Measurements from ENCODE around the gene PRR12.
A peak's percentile ranks its signal among the peaks of the same experiment; 100 is the strongest.

The PRR12 gene

GRCh38 chr19:49564616-49565045 is 26.4 kb upstream of the PRR12 start:
- H3K27ac ChIP-seq (ENCODE audit: poor library complexity, severe bottlenecking): no peak overlapping the region
- TF ChIP-seq CTCF (IDR thresholded peaks at IDR 0.05; ENCODE audit: poor library complexity, severe bottlenecking): no peak
- H3K36me3 ChIP-seq (ENCODE audit: low read depth): peaks cover 4% of the 10 kb centered on the region; the same call in 1 of the 2 replicates
- peaks cover 3% of the 10 kb centered on the region for H3K4me1 ChIP-seq (ENCODE audit: insufficient read depth, poor library complexity, severe bottlenecking)
- H3K27me3 ChIP-seq (ENCODE audit: insufficient read depth, poor library complexity, severe bottlenecking): no peaks in the 10 kb centered on the region
- H3K9me3 ChIP-seq (ENCODE audit: severe bottlenecking): no peaks in the 10 kb centered on the region
- H3K4me3 ChIP-seq (ENCODE audit: severe bottlenecking): no peak overlapping the region
- no peak for ATAC-seq (ENCODE audit: low read depth)
- no peak for DNase-seq (ENCODE audit: low spot score)

DNA sequence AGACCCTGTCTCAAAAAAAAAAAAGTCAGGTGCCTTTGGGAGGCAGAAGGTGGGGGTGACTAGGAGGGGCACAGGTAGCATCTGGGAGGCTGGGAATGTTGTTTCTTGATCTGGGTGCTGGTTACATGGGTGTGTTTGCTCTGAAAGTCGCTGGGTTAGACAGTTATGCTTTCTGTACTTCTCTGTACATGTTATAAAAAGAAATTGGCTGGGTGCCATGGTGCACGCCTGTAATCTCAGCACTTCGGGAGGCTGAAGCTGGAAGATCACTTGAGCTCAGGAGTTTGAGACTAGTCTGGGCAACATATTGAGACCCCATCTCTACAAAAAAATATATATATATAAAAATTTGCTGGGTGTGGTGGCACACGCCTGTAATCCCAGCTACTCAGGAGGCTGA is 25.7 kb upstream of the PRR12 start:
- no peak overlapping the region for H3K4me3 ChIP-seq (ENCODE audit: severe bottlenecking)
- H3K27ac ChIP-seq (ENCODE audit: poor library complexity, severe bottlenecking): no peak overlapping the region
- peaks cover 4% of the 10 kb centered on the region; the same call in 1 of the 2 replicates for H3K36me3 ChIP-seq (ENCODE audit: low read depth)
- DNase-seq (ENCODE audit: low spot score): no peak
- H3K4me1 ChIP-seq (ENCODE audit: insufficient read depth, poor library complexity, severe bottlenecking): peaks cover 3% of the 10 kb centered on the region
- no peaks in the 10 kb centered on the region for H3K27me3 ChIP-seq (ENCODE audit: insufficient read depth, poor library complexity, severe bottlenecking)
- no peaks in the 10 kb centered on the region for H3K9me3 ChIP-seq (ENCODE audit: severe bottlenecking)
- no peak for TF ChIP-seq CTCF (IDR thresholded peaks at IDR 0.05; ENCODE audit: poor library complexity, severe bottlenecking)
- ATAC-seq (ENCODE audit: low read depth): no peak

GRCh38 chr19:49566302-49566701 is 24.7 kb upstream of the PRR12 start:
- H3K27ac ChIP-seq (ENCODE audit: poor library complexity, severe bottlenecking): no peak overlapping the region
- no peak for ATAC-seq (ENCODE audit: low read depth)
- no peaks in the 10 kb centered on the region for H3K27me3 ChIP-seq (ENCODE audit: insufficient read depth, poor library complexity, severe bottlenecking)
- no peak for DNase-seq (ENCODE audit: low spot score)
- H3K9me3 ChIP-seq (ENCODE audit: severe bottlenecking): no peaks in the 10 kb centered on the region
- H3K36me3 ChIP-seq (ENCODE audit: low read depth): peaks cover 4% of the 10 kb centered on the region; the same call in 1 of the 2 replicates
- H3K4me3 ChIP-seq (ENCODE audit: severe bottlenecking): no peak overlapping the region
- TF ChIP-seq CTCF (IDR thresholded peaks at IDR 0.05; ENCODE audit: poor library complexity, severe bottlenecking): no peak
- H3K4me1 ChIP-seq (ENCODE audit: insufficient read depth, poor library complexity, severe bottlenecking): peaks cover 3% of the 10 kb centered on the region

- Histone ChIP-seq H3K36me3 (ENCODE audit: low read depth) (peaks cover 4% of the 10 kb centered on the region; the same call in 1 of the 2 replicates), H3K4me3 (ENCODE audit: severe bottlenecking) (no peak overlapping the region), H3K4me1 (ENCODE audit: insufficient read depth, poor library complexity, severe bottlenecking) (peaks cover 3% of the 10 kb centered on the region), H3K27me3 (ENCODE audit: insufficient read depth, poor library complexity, severe bottlenecking) (no peaks in the 10 kb centered on the region), H3K9me3 (ENCODE audit: severe bottlenecking) (no peaks in the 10 kb centered on the region), H3K27ac (ENCODE audit: poor library complexity, severe bottlenecking) (no peak overlapping the region)
- DNase-seq (ENCODE audit: low spot score) (no peak), ATAC-seq (ENCODE audit: low read depth) (no peak)
- no peak for TF ChIP-seq CTCF (IDR thresholded peaks at IDR 0.05; ENCODE audit: poor library complexity, severe bottlenecking)
These were observed 23.0 kb upstream of the PRR12 start for GRCh38 chr19:49567861-49568441.

- ATAC-seq (ENCODE audit: low read depth) (peak; percentile 79), DNase-seq (ENCODE audit: low spot score) (no peak)
- Histone ChIP-seq H3K4me3 (ENCODE audit: severe bottlenecking) (no peak overlapping the region), H3K4me1 (ENCODE audit: insufficient read depth, poor library complexity, severe bottlenecking) (peaks cover 3% of the 10 kb centered on the region), H3K36me3 (ENCODE audit: low read depth) (peaks cover 10% of the 10 kb centered on the region), H3K27ac (ENCODE audit: poor library complexity, severe bottlenecking) (no peak overlapping the region), H3K9me3 (ENCODE audit: severe bottlenecking) (no peaks in the 10 kb centered on the region), H3K27me3 (ENCODE audit: insufficient read depth, poor library complexity, severe bottlenecking) (no peaks in the 10 kb centered on the region)
- TF ChIP-seq CTCF (IDR thresholded peaks at IDR 0.05; ENCODE audit: poor library complexity, severe bottlenecking): peak; percentile 99
These were observed 20.7 kb upstream of the PRR12 start for GRCh38 chr19:49570138-49570856.
